ENCODE data around the gene EFCAB10. TPM values are rescaled to one million over a fixed set of nuclear protein-coding genes. Genes with fewer than 3 reads are reported as not detected.

The EFCAB10 gene
- polyA plus RNA-seq, 1 of the 3 experiments (the other 2 are of a cell fraction) = 0.51 TPM

DNA sequence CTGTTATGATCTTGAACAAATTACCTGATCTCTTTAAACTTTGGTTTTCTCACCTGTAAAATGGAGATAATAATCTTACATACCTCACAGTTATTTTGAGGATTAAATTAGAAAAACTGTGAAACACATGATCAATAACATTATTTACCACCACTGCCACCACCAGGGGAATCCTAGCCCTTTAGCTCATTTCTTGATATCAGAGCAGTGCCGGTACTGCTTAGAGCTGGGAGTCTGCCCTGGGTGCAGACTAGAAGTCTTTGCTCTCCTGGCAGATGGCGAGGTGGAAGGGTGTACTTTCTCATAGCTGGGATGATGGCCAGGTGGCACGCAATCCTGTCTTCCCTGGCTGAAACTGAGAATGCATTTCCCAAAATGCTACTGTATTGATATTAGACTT is 12.7 kb upstream of the EFCAB10 start:
- no peak for DNase-seq
- no peak overlapping the region for H3K27ac ChIP-seq (ENCODE audit: low read depth in 2 of 2, low read length in 1 of 2)
- no peak overlapping the region for H2AFZ ChIP-seq (ENCODE audit: low read depth)
- no peaks in the 10 kb centered on the region for H3K9me2 ChIP-seq
- ChIA-PET POLR2A (no interaction called here), CTCF (interaction anchor here (0.7 to 2.7 kb wide), 8 partner anchors 9 to 559 kb away, joined by 3 to 10 read pairs (median 4); partner anchors contain the start of genes EFCAB10 and RINT1)
- H3K9me3 ChIP-seq = no peaks in the 10 kb centered on the region
- no peak overlapping the region for H3K4me2 ChIP-seq
- no peaks in the 10 kb centered on the region for H3K27me3 ChIP-seq (ENCODE audit: insufficient read depth)
- no peak for TF ChIP-seq SIN3A (IDR thresholded peaks at IDR 0.05; ENCODE audit: borderline replicate concordance, low read depth, low read length)
- TF ChIP-seq RXRA (IDR thresholded peaks at IDR 0.05; ENCODE audit: borderline replicate concordance, low read depth) = no peak
- no peak for TF ChIP-seq TCF12 (IDR thresholded peaks at IDR 0.05)
- TF ChIP-seq NRF1 (IDR thresholded peaks at IDR 0.05; ENCODE audit: low read depth, low read length) = no peak
- H4K20me1 ChIP-seq (ENCODE audit: insufficient read depth) = no peaks in the 10 kb centered on the region
- H3K36me3 ChIP-seq (replicated peaks in 1 of 2; ENCODE audit: control insufficient read depth in 1 of 2, insufficient read depth in 2 of 2, low read length in 1 of 2) = no peaks in the 10 kb centered on the region
- WGBS (ENCODE audit: low lambda C conversion rate) = 86% methylated on average over 3 of the region's 3 CpGs
- no peak overlapping the region for H3K9ac ChIP-seq
- H3F3A ChIP-seq (replicated peaks; ENCODE audit: insufficient read depth) = peaks cover 4% of the 10 kb centered on the region
- no peak overlapping the region for H3K4me3 ChIP-seq (ENCODE audit: low read depth in 2 of 2, low read length in 1 of 2)
- no peaks in the 10 kb centered on the region for H3K79me2 ChIP-seq (ENCODE audit: insufficient read depth)
- H3K4me1 ChIP-seq (ENCODE audit: control insufficient read depth in 1 of 2, insufficient read depth in 2 of 2, low read depth in 1 of 2, low read length in 1 of 2) = peaks cover 0 to 2% of the 10 kb centered on the region in 2 experiments; a peak in 1 of 4 replicates

DNA sequence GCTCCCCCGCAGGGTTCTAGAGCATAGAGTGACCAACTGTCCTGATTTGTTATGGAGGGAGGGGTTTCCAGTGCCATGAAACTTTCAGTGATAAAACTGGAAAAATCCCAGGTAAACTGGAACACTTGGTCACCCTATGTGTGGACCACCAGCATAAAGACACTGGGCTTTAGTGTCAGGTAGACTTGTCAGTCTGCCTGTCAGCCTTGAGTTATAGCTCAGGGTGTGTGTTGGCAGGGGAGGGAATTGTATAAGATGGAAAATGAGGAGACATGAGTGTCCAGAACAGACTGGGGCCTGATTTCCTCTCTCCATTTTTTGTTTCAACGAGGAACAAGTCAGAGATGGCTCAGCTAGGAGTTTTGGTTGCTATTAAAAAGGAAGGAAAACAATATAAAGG is 10.2 kb upstream of the EFCAB10 start:
- no peak overlapping the region for H3K27ac ChIP-seq (ENCODE audit: low read depth in 2 of 2, low read length in 1 of 2)
- peaks cover 0 to 6% of the 10 kb centered on the region in 2 experiments; a peak in 1 of 4 replicates for H3K4me1 ChIP-seq (ENCODE audit: control insufficient read depth in 1 of 2, insufficient read depth in 2 of 2, low read depth in 1 of 2, low read length in 1 of 2)
- no peak overlapping the region for H3K4me3 ChIP-seq (ENCODE audit: low read depth in 2 of 2, low read length in 1 of 2)
- no peaks in the 10 kb centered on the region for H4K20me1 ChIP-seq (ENCODE audit: insufficient read depth)
- H3K9me3 ChIP-seq = no peaks in the 10 kb centered on the region
- DNase-seq = no peak
- H3K79me2 ChIP-seq (ENCODE audit: insufficient read depth) = no peaks in the 10 kb centered on the region
- H3K9ac ChIP-seq = no peak overlapping the region
- H3K4me2 ChIP-seq = no peak overlapping the region
- no peaks in the 10 kb centered on the region for H3K9me2 ChIP-seq
- CTCF ChIA-PET = interaction anchor here (0.7 to 3.7 kb wide), 14 partner anchors 10 to 707 kb away, joined by 3 to 29 read pairs (median 3); partner anchors contain the start of genes EFCAB10 and RINT1
- no peaks in the 10 kb centered on the region for H3K36me3 ChIP-seq (replicated peaks in 1 of 2; ENCODE audit: control insufficient read depth in 1 of 2, insufficient read depth in 2 of 2, low read length in 1 of 2)
- no peak overlapping the region for H2AFZ ChIP-seq (ENCODE audit: low read depth)
- POLR2A ChIA-PET = interaction anchor here (0.7 kb wide), 1 partner anchor 89 kb away, joined by 3 read pairs; no protein-coding TSS in a partner anchor
- H3K27me3 ChIP-seq (ENCODE audit: insufficient read depth) = no peaks in the 10 kb centered on the region
- peaks cover 4% of the 10 kb centered on the region for H3F3A ChIP-seq (replicated peaks; ENCODE audit: insufficient read depth)
- no peak for TF ChIP-seq TAF1 (IDR thresholded peaks at IDR 0.05; ENCODE audit: borderline replicate concordance, low read depth, low read length)
- TF ChIP-seq, protein P1, sequence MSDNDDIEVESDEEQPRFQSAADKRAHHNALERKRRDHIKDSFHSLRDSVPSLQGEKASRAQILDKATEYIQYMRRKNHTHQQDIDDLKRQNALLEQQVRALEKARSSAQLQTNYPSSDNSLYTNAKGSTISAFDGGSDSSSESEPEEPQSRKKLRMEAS (IDR thresholded peaks at IDR 0.05; ENCODE audit: low read depth) = no peak
- no peak for TF ChIP-seq RFX5 (IDR thresholded peaks at IDR 0.05; ENCODE audit: low read length)
- no peak for TF ChIP-seq JUND (IDR thresholded peaks at IDR 0.05)
- TF ChIP-seq TEAD4 (IDR thresholded peaks at IDR 0.05; ENCODE audit: borderline replicate concordance, insufficient read depth) = no peak
- no peak for TF ChIP-seq NFIC (IDR thresholded peaks at IDR 0.05; ENCODE audit: borderline replicate concordance)
- TF ChIP-seq, protein P2, sequence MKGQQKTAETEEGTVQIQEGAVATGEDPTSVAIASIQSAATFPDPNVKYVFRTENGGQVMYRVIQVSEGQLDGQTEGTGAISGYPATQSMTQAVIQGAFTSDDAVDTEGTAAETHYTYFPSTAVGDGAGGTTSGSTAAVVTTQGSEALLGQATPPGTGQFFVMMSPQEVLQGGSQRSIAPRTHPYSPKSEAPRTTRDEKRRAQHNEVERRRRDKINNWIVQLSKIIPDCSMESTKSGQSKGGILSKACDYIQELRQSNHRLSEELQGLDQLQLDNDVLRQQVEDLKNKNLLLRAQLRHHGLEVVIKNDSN (IDR thresholded peaks at IDR 0.05; ENCODE audit: borderline replicate concordance, low read depth) = no peak
- TF ChIP-seq, protein P3, sequence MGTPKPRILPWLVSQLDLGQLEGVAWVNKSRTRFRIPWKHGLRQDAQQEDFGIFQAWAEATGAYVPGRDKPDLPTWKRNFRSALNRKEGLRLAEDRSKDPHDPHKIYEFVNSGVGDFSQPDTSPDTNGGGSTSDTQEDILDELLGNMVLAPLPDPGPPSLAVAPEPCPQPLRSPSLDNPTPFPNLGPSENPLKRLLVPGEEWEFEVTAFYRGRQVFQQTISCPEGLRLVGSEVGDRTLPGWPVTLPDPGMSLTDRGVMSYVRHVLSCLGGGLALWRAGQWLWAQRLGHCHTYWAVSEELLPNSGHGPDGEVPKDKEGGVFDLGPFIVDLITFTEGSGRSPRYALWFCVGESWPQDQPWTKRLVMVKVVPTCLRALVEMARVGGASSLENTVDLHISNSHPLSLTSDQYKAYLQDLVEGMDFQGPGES (IDR thresholded peaks at IDR 0.05; ENCODE audit: low read depth, low read length) = no peak
- TF ChIP-seq REST (IDR thresholded peaks at IDR 0.05; ENCODE audit: low read depth, low read length) = no peak
- no peak for TF ChIP-seq RXRA (IDR thresholded peaks at IDR 0.05; ENCODE audit: borderline replicate concordance, low read depth)
- TF ChIP-seq FOSL2 (IDR thresholded peaks at IDR 0.05; ENCODE audit: borderline replicate concordance, low read depth) = no peak
- TF ChIP-seq SMC3 (IDR thresholded peaks at IDR 0.05; ENCODE audit: low read depth, low read length) = no peak
- TF ChIP-seq GABPA (IDR thresholded peaks at IDR 0.05; ENCODE audit: low read depth) = no peak
- no peak for TF ChIP-seq CHD2 (IDR thresholded peaks at IDR 0.05; ENCODE audit: low read length, partially characterized antibody)
- TF ChIP-seq FOXJ3 (CRISPR knock-in tag; IDR thresholded peaks at IDR 0.05) = no peak
- WGBS (ENCODE audit: low lambda C conversion rate) = 55% methylated on average over 2 of the region's 2 CpGs

Measured in SK-N-SH (cell line).